Osteocyte (in vitro differentiated cells): ENCODE measurements around the gene AVPI1. TPM values are rescaled to one million over a fixed set of nuclear protein-coding genes. Genes with fewer than 3 reads are reported as not detected.
A peak's percentile ranks its signal among the peaks of the same experiment; 100 is the strongest.

Source experiments
- DNase-seq: peaks from one replicate; pipeline ENCODE4 v3.0.0; 2021; ENCODE audit warnings: mixed read lengths; ENCODE audit not compliant: unreplicated experiment; ENCODE audit errors: extremely low spot score
- H3K27ac Mint-ChIP-seq: one replicate; pipeline ENCODE4 v1.8.0; 2021; ENCODE audit warnings: mild to moderate bottlenecking, mixed read lengths; ENCODE audit not compliant: unreplicated experiment
- H3K27me3 Mint-ChIP-seq: one replicate; pipeline ENCODE4 v1.8.0; 2021; ENCODE audit warnings: mixed read lengths; ENCODE audit not compliant: unreplicated experiment
- H3K36me3 Mint-ChIP-seq: one replicate; pipeline ENCODE4 v1.8.0; 2021; ENCODE audit warnings: mixed read lengths; ENCODE audit not compliant: unreplicated experiment
- H3K4me1 Mint-ChIP-seq: one replicate; pipeline ENCODE4 v1.8.0; 2021; ENCODE audit warnings: mixed read lengths; ENCODE audit not compliant: unreplicated experiment
- H3K4me3 Mint-ChIP-seq: one replicate; pipeline ENCODE4 v1.8.0; 2021; ENCODE audit warnings: mild to moderate bottlenecking, moderate library complexity, mixed read lengths; ENCODE audit not compliant: unreplicated experiment
- H3K9me3 Mint-ChIP-seq: one replicate; pipeline ENCODE4 v1.8.0; 2021; ENCODE audit warnings: mixed read lengths; ENCODE audit not compliant: unreplicated experiment
- CTCF ChIP-seq: fragments of 200-600 bp; sonication (generic); IDR thresholded peaks from 2 replicates; pipeline ENCODE4 v1.5.0; 2021; ENCODE audit warnings: antibody characterized with exemption, mild to moderate bottlenecking, moderate library complexity
- total RNA-seq: library from RNA; stranded (reverse); gene quantifications from 2 replicates; pipeline ENCODE4 v1.2.1, GENCODE V29; 2021

The AVPI1 gene
- total RNA-seq, 1 donor from 2014 or later, result 5.7 TPM

- H3K9me3 Mint-ChIP-seq, result no peaks in the 10 kb centered on the region
- H3K27me3 Mint-ChIP-seq, result no peaks in the 10 kb centered on the region
- H3K27ac Mint-ChIP-seq, result no peak overlapping the region
- no peak for DNase-seq
- no peak for TF ChIP-seq CTCF
- peaks cover 8% of the 10 kb centered on the region for H3K36me3 Mint-ChIP-seq
- peaks cover 12% of the 10 kb centered on the region for H3K4me1 Mint-ChIP-seq
- no peak overlapping the region for H3K4me3 Mint-ChIP-seq
Observed at GRCh38 chr10:97679594-97679993, 7.4 kb downstream of the AVPI1 start.

GRCh38 chr10:97676770-97677581, 10.1 kb downstream of the AVPI1 start:
- Mint-ChIP-seq H3K36me3 (peaks cover 26% of the 10 kb centered on the region), H3K27ac (no peak overlapping the region), H3K9me3 (no peaks in the 10 kb centered on the region), H3K27me3 (no peaks in the 10 kb centered on the region), H3K4me1 (peaks cover 2% of the 10 kb centered on the region), H3K4me3 (no peak overlapping the region)
- no peak for DNase-seq
- TF ChIP-seq CTCF, result peak; percentile 90

GRCh38 chr10:97675222-97675621, 11.8 kb downstream of the AVPI1 start:
- Mint-ChIP-seq H3K4me1 (peaks cover 2% of the 10 kb centered on the region), H3K9me3 (no peaks in the 10 kb centered on the region), H3K4me3 (no peak overlapping the region), H3K27me3 (no peaks in the 10 kb centered on the region), H3K36me3 (peaks cover 26% of the 10 kb centered on the region), H3K27ac (no peak overlapping the region)
- no peak for TF ChIP-seq CTCF
- no peak for DNase-seq

- no peak for DNase-seq
- Mint-ChIP-seq H3K27ac (no peak overlapping the region), H3K27me3 (no peaks in the 10 kb centered on the region)
Observed at GRCh38 chr10:97673736-97674525, 13.1 kb downstream of the AVPI1 start.

More at GRCh38 chr10:97673736-97674525, 13.1 kb downstream of the AVPI1 start:
- Mint-ChIP-seq H3K4me3 (no peak overlapping the region), H3K9me3 (no peaks in the 10 kb centered on the region), H3K36me3 (peaks cover 26% of the 10 kb centered on the region), H3K4me1 (peaks cover 2% of the 10 kb centered on the region)
- TF ChIP-seq CTCF, result no peak
